K562 (cell line): ENCODE data around the gene CTTNBP2NL. TPM values are rescaled to one million over a fixed set of nuclear protein-coding genes. Genes with fewer than 3 reads are reported as not detected.

Source experiments
- ATAC-seq: fragments of 200-7000 bp; cut with Tn5 transposase; 3 replicates; pipeline ENCODE4 v1.9.1; 2020; ENCODE audit warnings: moderate library complexity
- BruUV-seq: library from RNA; stranded (reverse); fragments of 400-500 nt; replicated peaks from 2 replicates; lab custom pipeline; 2021; lab: Mats Ljungman, UMichigan
- CTCF ChIA-PET: fragments of 300-600 bp; formaldehyde crosslinking; extraction: SDS; loops from one replicate; lab custom pipeline; 2021; ENCODE audit warnings: low intra/inter-chr PET ratio; lab: Yijun Ruan, JAX
- POLR2A ChIA-PET: fragments of 300-600, 350-650 bp; sonication (Branson Sonifier 250); formaldehyde crosslinking; extraction: SDS; loops from one replicate; lab custom pipeline; 2021; ENCODE audit warnings: antibody characterized with exemption, inconsistent platforms; lab: Yijun Ruan, JAX
- DNase-seq, 4 experiments: peaks; one replicate each; pipeline versions ENCODE4 v3.0.0 to v3.0.0-alpha.2; 2011 to 2018; ENCODE audit warnings: low spot score in 3 of 4, mixed read lengths in 3 of 4; ENCODE audit errors: extremely low read depth in 1 of 4
- FAIRE-seq: peaks from 2 replicates; lab custom pipeline; 2011; peaks lifted over from hg19 to GRCh38; lab: Jason Lieb, UNC
- H2AFZ ChIP-seq: 2 replicates; pipeline ENCODE4 v1.6.0; 2011; ENCODE audit warnings: low read depth, low read length, control low read depth, inconsistent platforms
- H3K27ac ChIP-seq: fragments of 200-600 bp; 3 replicates; pipeline ENCODE4 v1.8.0; 2011; ENCODE audit warnings: low read depth, mild to moderate bottlenecking, control low read depth, inconsistent platforms, low read length, moderate library complexity, mixed read lengths; ENCODE audit errors: extremely low read depth
- H3K27me3 ChIP-seq, 2 experiments: fragments of 300-600 bp in 1 of 2; 2 replicates in 1 of 2; 3 replicates in 1 of 2; pipeline versions ENCODE4 v1.6.0 to v1.8.0; 2011; ENCODE audit warnings: inconsistent platforms in 2 of 2, low read length in 2 of 2, mild to moderate bottlenecking in 1 of 2, mixed read lengths in 1 of 2, moderate library complexity in 1 of 2; ENCODE audit not compliant: control insufficient read depth in 2 of 2, insufficient read depth in 2 of 2
- H3K36me3 ChIP-seq: fragments of 300-600 bp; 3 replicates; pipeline ENCODE4 v1.8.0; 2011; ENCODE audit warnings: mild to moderate bottlenecking, low read length, inconsistent platforms; ENCODE audit not compliant: control insufficient read depth, insufficient read depth
- H3K4me1 ChIP-seq, 2 experiments: fragments of 200-600 bp in 1 of 2; replicated peaks in 1 of 2; 2 replicates in 1 of 2; 3 replicates in 1 of 2; pipeline versions ENCODE4 v1.5.1 to v1.8.0; 2011; ENCODE audit warnings: inconsistent platforms in 2 of 2, low read length in 2 of 2, mild to moderate bottlenecking in 1 of 2, mixed read lengths in 1 of 2, moderate library complexity in 1 of 2; ENCODE audit not compliant: control insufficient read depth in 2 of 2, insufficient read depth in 2 of 2
- H3K4me2 ChIP-seq: 2 replicates; pipeline ENCODE4 v1.6.1; 2011; ENCODE audit warnings: low read length, control low read depth, inconsistent platforms, mixed read lengths; ENCODE audit not compliant: insufficient read depth
- H3K4me3 ChIP-seq: fragments of 200-600 bp; sonication (generic), shearing (Covaris generic); 2 replicates; pipeline ENCODE4 v1.5.1; 2016; ENCODE audit warnings: control low read depth, inconsistent platforms
- H3K79me2 ChIP-seq: fragments of 200-600 bp; 3 replicates; pipeline ENCODE4 v1.8.0; 2011; ENCODE audit warnings: low read length, inconsistent platforms; ENCODE audit not compliant: control insufficient read depth, insufficient read depth
- H3K9ac ChIP-seq, 2 experiments: 2 replicates each; pipeline versions ENCODE4 v1.6.0 to v1.6.1; 2011; ENCODE audit warnings: low read depth in 2 of 2, low read length in 2 of 2, control low read depth in 1 of 2, inconsistent platforms in 1 of 2, mild to moderate bottlenecking in 1 of 2, mixed read lengths in 1 of 2; ENCODE audit not compliant: insufficient read depth in 1 of 2
- H3K9me1 ChIP-seq: one replicate; pipeline ENCODE4 v1.6.0; 2011; ENCODE audit warnings: inconsistent platforms, mild to moderate bottlenecking, low read length, moderate library complexity; ENCODE audit not compliant: control insufficient read depth, insufficient read depth
- H3K9me3 ChIP-seq: replicated peaks from 2 replicates; pipeline ENCODE4 v1.5.1; 2011; ENCODE audit warnings: low read depth, low read length, inconsistent platforms; ENCODE audit not compliant: control insufficient read depth, insufficient read depth
- H4K20me1 ChIP-seq: replicated peaks from 2 replicates; pipeline ENCODE4 v1.6.1; 2011; ENCODE audit warnings: low read length, inconsistent platforms, mixed read lengths; ENCODE audit not compliant: control insufficient read depth, insufficient read depth
- BRD4 ChIP-seq: fragments of 200-600 bp; sonication (generic); IDR thresholded peaks from 2 replicates; pipeline ENCODE4 v1.6.1; 2017; ENCODE audit warnings: inconsistent platforms
- CREB3L1 ChIP-seq: fragments of 450-650 bp; IDR thresholded peaks from 2 replicates; pipeline ENCODE4 v1.6.1; 2014; ENCODE audit warnings: low read depth, mild to moderate bottlenecking, moderate library complexity, borderline replicate concordance
- DMBX1 ChIP-seq: fragments of 250-450 bp; sonication (Bioruptor Pico); IDR thresholded peaks from 2 replicates; pipeline ENCODE4 v1.8.0; 2022; ENCODE audit warnings: inconsistent platforms, mild to moderate bottlenecking, moderate library complexity, borderline replicate concordance
- KDM1A ChIP-seq, 2 experiments: fragments of 450-650 bp; IDR thresholded peaks; 2 replicates each; pipeline ENCODE4 v1.6.1; 2016; ENCODE audit warnings: mild to moderate bottlenecking in 2 of 2
- RBM39 ChIP-seq: fragments of 200-400 bp; formaldehyde crosslinking; optimal IDR thresholded peaks from 2 replicates; pipeline ENCODE3; 2018; ENCODE audit warnings: low read depth, low read length
- TGIF2 ChIP-seq: sonication (generic); formaldehyde crosslinking; IDR thresholded peaks from 2 replicates; pipeline ENCODE4 v1.8.1; 2022; ENCODE audit warnings: mild to moderate bottlenecking, missing genetic modification reagents, moderate library complexity
- ZFP36 ChIP-seq: fragments of 150-350 bp; IDR thresholded peaks from 2 replicates; pipeline ENCODE4 v1.6.1; 2018; ENCODE audit warnings: low read length, low read depth; ENCODE audit not compliant: partially characterized antibody
- ZFPM2 ChIP-seq: fragments of 250-450 bp; sonication (Bioruptor Pico); IDR thresholded peaks from 2 replicates; pipeline ENCODE4 v1.5.1; 2022; ENCODE audit warnings: mild to moderate bottlenecking
- ZNF75A ChIP-seq: fragments of 450-650 bp; formaldehyde crosslinking; IDR thresholded peaks from 2 replicates; pipeline ENCODE4 v1.4.0; 2020; ENCODE audit warnings: mild to moderate bottlenecking
- WGBS: fragments of 100-300 bp; shearing (Covaris generic); methylation state at CpG from one replicate; pipeline ENCODE4 v1.1.6; 2016; ENCODE audit warnings: low coverage, mixed read lengths; ENCODE audit not compliant: insufficient coverage; ENCODE audit errors: missing lambda C conversion rate; 5-methylcytosine and 5-hydroxymethylcytosine counted together
- in situ Hi-C: fragments of 300-500 bp; cut with MboI; formaldehyde crosslinking; loops from 4 replicates; pipeline ENCODE4 v1.15.0; 2018; ENCODE audit warnings: inconsistent platforms, mixed read lengths
- intact Hi-C: fragments of 100-400 bp; cut with micrococcal nuclease; formaldehyde crosslinking; loops from 2 replicates; pipeline ENCODE4 v1.14.2; 2022
- polyA plus RNA-seq, 8 experiments: library from polyadenylated mRNA; depleted of rRNA in 4 of 8; stranded (reverse) in 5 of 8; unstranded in 3 of 8; fragments of >200 nt; fragmentation: Nextera tagmentation in 2 of 8; fragmentation: Illumina TruSeq in 1 of 8; extraction: Ambion mirVana in 2 of 8; extraction: Trizol in 1 of 8; gene quantifications; 2 replicates each; pipeline versions ENCODE4 v1.2.1 to v1.2.3, GENCODE V29; 2011 to 2014; ENCODE audit warnings: inconsistent platforms in 1 of 8, missing spikeins in 1 of 8
- total RNA-seq, 7 experiments: library from RNA; depleted of rRNA in 6 of 7; stranded (reverse); fragments of >200 nt in 6 of 7; fragmentation: Illumina TruSeq in 2 of 7; extraction: Trizol in 2 of 7; gene quantifications; 2 replicates each; pipeline versions ENCODE4 v1.2.1 to v1.2.3, GENCODE V29; 2011 to 2021; ENCODE audit warnings: low replicate concordance in 1 of 7

The CTTNBP2NL gene
- total and polyA plus RNA-seq, 9 of the 15 experiments (the other 6 are each of a cell fraction or from before 2014, with no cell fraction given) = 0.27 to 1.4 (median 0.62) TPM

DNA sequence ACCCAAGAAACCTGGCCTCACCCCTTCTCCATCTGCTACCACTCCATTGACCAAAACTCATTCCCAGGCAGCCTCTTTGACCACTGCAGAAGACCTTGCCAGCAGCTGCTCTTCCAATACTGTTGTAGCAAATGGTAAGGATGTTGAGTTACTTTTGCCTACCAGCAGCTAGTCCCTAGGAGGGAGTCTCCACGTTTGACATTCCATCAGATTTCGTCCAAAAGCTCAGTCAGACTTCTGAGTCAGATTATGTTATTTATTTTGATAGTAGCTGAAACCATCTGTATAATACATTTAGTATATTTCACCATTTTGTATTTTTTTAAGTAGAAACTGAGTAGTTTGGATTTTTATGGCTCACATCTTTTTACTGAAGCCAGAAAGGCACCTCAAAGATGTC, 61.2 kb downstream of the CTTNBP2NL start:
- no TSS peak for BruUV-seq
- in situ Hi-C loops = no loop called here
- no peak overlapping the region for H3K4me2 ChIP-seq
- no peak for TF ChIP-seq ZFPM2 (CRISPR knock-in tag)
- no peak for TF ChIP-seq BRD4
- no peak for TF ChIP-seq ZFP36
- TF ChIP-seq TGIF2 (CRISPR knock-in tag) = no peak
- TF ChIP-seq CREB3L1 = no peak
- TF ChIP-seq DMBX1 (CRISPR knock-in tag) = no peak
- no peak for TF ChIP-seq RBM39
- TF ChIP-seq ZNF75A (CRISPR knock-in tag) = no peak
- no peak for TF ChIP-seq KDM1A (IDR thresholded peaks at IDR 0.05)
- WGBS = 0% methylated on average over 2 of the region's 2 CpGs
- no peaks in the 10 kb centered on the region for H3K79me2 ChIP-seq
- peaks cover 0 to 10% of the 10 kb centered on the region in 2 experiments; a peak in 2 of 5 replicates for H3K4me1 ChIP-seq
- H3K27ac ChIP-seq = no peak overlapping the region
- no peak overlapping the region for H3K9ac ChIP-seq
- DNase-seq (no peak), FAIRE-seq (peak; percentile 11), ATAC-seq (no peak)
- POLR2A ChIA-PET = interaction anchor here (0.7 kb wide), 1 partner anchor 241 kb away, joined by 4 read pairs; no protein-coding TSS in a partner anchor
- H3K9me3 ChIP-seq = no peaks in the 10 kb centered on the region
- H3K27me3 ChIP-seq = peaks cover 8 to 23% of the 10 kb centered on the region in 2 experiments
- CTCF ChIA-PET = no interaction called here
- no peaks in the 10 kb centered on the region for H3K9me1 ChIP-seq
- no peaks in the 10 kb centered on the region for H3K36me3 ChIP-seq
- H3K4me3 ChIP-seq = no peak overlapping the region
- no peak overlapping the region for H2AFZ ChIP-seq
- no peaks in the 10 kb centered on the region for H4K20me1 ChIP-seq
- intact Hi-C loops = no loop called here
